Keratinocyte (primary cell): ENCODE measurements around the gene PITPNC1.

Source experiments
- CTCF ChIP-seq, 3 experiments: IDR thresholded peaks in 1 of 3; conservative IDR thresholded peaks in 1 of 3; optimal IDR thresholded peaks in 1 of 3; 2 replicates in 2 of 3; 3 replicates in 1 of 3; pipeline versions ENCODE3 to v1.5.1; 2011; ENCODE audit warnings: low read length in 3 of 3, mild to moderate bottlenecking in 3 of 3, moderate library complexity in 2 of 3, control low read depth in 1 of 3, inconsistent platforms in 1 of 3; ENCODE audit not compliant: insufficient read depth in 2 of 3; ENCODE audit errors: extremely low read depth in 1 of 3
- EZH2 ChIP-seq: IDR thresholded peaks from one replicate; pipeline ENCODE4 v1.6.1; 2012; ENCODE audit warnings: inconsistent platforms, mild to moderate bottlenecking, low read length, moderate library complexity

GRCh38 chr17:67615736-67616135 lies 238.7 kb downstream of the PITPNC1 start:
- TF ChIP-seq CTCF (optimal IDR thresholded peaks at IDR 0.05 in 1 of 3, IDR thresholded peaks at IDR 0.05 in 1 of 3, conservative IDR thresholded peaks at IDR 0.05 in 1 of 3; ENCODE audit: extremely low read depth in 1 of 3, insufficient read depth in 2 of 3, low read length in 3 of 3) (no peak), EZH2 (no peak)
